K562 (cell line): ENCODE data around the gene PCDHB4. TPM values are rescaled to one million over a fixed set of nuclear protein-coding genes. Genes with fewer than 3 reads are reported as not detected.

Experiments used
- ATAC-seq: fragments of 200-7000 bp; cut with Tn5 transposase; 3 replicates; pipeline ENCODE4 v1.9.1; 2020; ENCODE audit warnings: moderate library complexity
- BruUV-seq: library from RNA; stranded (reverse); fragments of 400-500 nt; replicated peaks from 2 replicates; lab custom pipeline; 2021; lab: Mats Ljungman, UMichigan
- CTCF ChIA-PET: fragments of 300-600 bp; formaldehyde crosslinking; extraction: SDS; loops from one replicate; lab custom pipeline; 2021; ENCODE audit warnings: low intra/inter-chr PET ratio; lab: Yijun Ruan, JAX
- POLR2A ChIA-PET: fragments of 300-600, 350-650 bp; sonication (Branson Sonifier 250); formaldehyde crosslinking; extraction: SDS; loops from one replicate; lab custom pipeline; 2021; ENCODE audit warnings: antibody characterized with exemption, inconsistent platforms; lab: Yijun Ruan, JAX
- DNase-seq, 4 experiments: peaks; one replicate each; pipeline versions ENCODE4 v3.0.0 to v3.0.0-alpha.2; 2011 to 2018; ENCODE audit warnings: low spot score in 3 of 4, mixed read lengths in 3 of 4; ENCODE audit errors: extremely low read depth in 1 of 4
- FAIRE-seq: peaks from 2 replicates; lab custom pipeline; 2011; peaks lifted over from hg19 to GRCh38; lab: Jason Lieb, UNC
- H2AFZ ChIP-seq: 2 replicates; pipeline ENCODE4 v1.6.0; 2011; ENCODE audit warnings: low read depth, low read length, control low read depth, inconsistent platforms
- H3K27ac ChIP-seq: fragments of 200-600 bp; 3 replicates; pipeline ENCODE4 v1.8.0; 2011; ENCODE audit warnings: low read depth, mild to moderate bottlenecking, control low read depth, inconsistent platforms, low read length, moderate library complexity, mixed read lengths; ENCODE audit errors: extremely low read depth
- H3K27me3 ChIP-seq, 2 experiments: fragments of 300-600 bp in 1 of 2; 2 replicates in 1 of 2; 3 replicates in 1 of 2; pipeline versions ENCODE4 v1.6.0 to v1.8.0; 2011; ENCODE audit warnings: inconsistent platforms in 2 of 2, low read length in 2 of 2, mild to moderate bottlenecking in 1 of 2, mixed read lengths in 1 of 2, moderate library complexity in 1 of 2; ENCODE audit not compliant: control insufficient read depth in 2 of 2, insufficient read depth in 2 of 2
- H3K36me3 ChIP-seq: fragments of 300-600 bp; 3 replicates; pipeline ENCODE4 v1.8.0; 2011; ENCODE audit warnings: mild to moderate bottlenecking, low read length, inconsistent platforms; ENCODE audit not compliant: control insufficient read depth, insufficient read depth
- H3K4me1 ChIP-seq, 2 experiments: fragments of 200-600 bp in 1 of 2; replicated peaks in 1 of 2; 2 replicates in 1 of 2; 3 replicates in 1 of 2; pipeline versions ENCODE4 v1.5.1 to v1.8.0; 2011; ENCODE audit warnings: inconsistent platforms in 2 of 2, low read length in 2 of 2, mild to moderate bottlenecking in 1 of 2, mixed read lengths in 1 of 2, moderate library complexity in 1 of 2; ENCODE audit not compliant: control insufficient read depth in 2 of 2, insufficient read depth in 2 of 2
- H3K4me2 ChIP-seq: 2 replicates; pipeline ENCODE4 v1.6.1; 2011; ENCODE audit warnings: low read length, control low read depth, inconsistent platforms, mixed read lengths; ENCODE audit not compliant: insufficient read depth
- H3K4me3 ChIP-seq: fragments of 200-600 bp; sonication (generic), shearing (Covaris generic); 2 replicates; pipeline ENCODE4 v1.5.1; 2016; ENCODE audit warnings: control low read depth, inconsistent platforms
- H3K79me2 ChIP-seq: fragments of 200-600 bp; 3 replicates; pipeline ENCODE4 v1.8.0; 2011; ENCODE audit warnings: low read length, inconsistent platforms; ENCODE audit not compliant: control insufficient read depth, insufficient read depth
- H3K9ac ChIP-seq, 2 experiments: 2 replicates each; pipeline versions ENCODE4 v1.6.0 to v1.6.1; 2011; ENCODE audit warnings: low read depth in 2 of 2, low read length in 2 of 2, control low read depth in 1 of 2, inconsistent platforms in 1 of 2, mild to moderate bottlenecking in 1 of 2, mixed read lengths in 1 of 2; ENCODE audit not compliant: insufficient read depth in 1 of 2
- H3K9me1 ChIP-seq: one replicate; pipeline ENCODE4 v1.6.0; 2011; ENCODE audit warnings: inconsistent platforms, mild to moderate bottlenecking, low read length, moderate library complexity; ENCODE audit not compliant: control insufficient read depth, insufficient read depth
- H3K9me3 ChIP-seq: replicated peaks from 2 replicates; pipeline ENCODE4 v1.5.1; 2011; ENCODE audit warnings: low read depth, low read length, inconsistent platforms; ENCODE audit not compliant: control insufficient read depth, insufficient read depth
- H4K20me1 ChIP-seq: replicated peaks from 2 replicates; pipeline ENCODE4 v1.6.1; 2011; ENCODE audit warnings: low read length, inconsistent platforms, mixed read lengths; ENCODE audit not compliant: control insufficient read depth, insufficient read depth
- CUX1 ChIP-seq: fragments of 200-800 bp; sonication (Bioruptor generic); IDR thresholded peaks from 2 replicates; pipeline ENCODE4 v1.6.1; 2016; ENCODE audit warnings: missing genetic modification characterization, missing compliant biosample characterization
- ETS2 ChIP-seq: IDR thresholded peaks from 2 replicates; pipeline ENCODE4 v1.6.1; 2016; ENCODE audit warnings: borderline replicate concordance, missing genetic modification characterization, mild to moderate bottlenecking, moderate library complexity, missing compliant biosample characterization; ENCODE audit not compliant: poor library complexity, severe bottlenecking
- KLF16 ChIP-seq: IDR thresholded peaks from 2 replicates; pipeline ENCODE4 v1.6.1; 2016; ENCODE audit warnings: antibody characterized with exemption
- ZFP91 ChIP-seq: sonication (generic); formaldehyde crosslinking; IDR thresholded peaks from 2 replicates; pipeline ENCODE4 v1.8.0; 2022; ENCODE audit warnings: mild to moderate bottlenecking, missing genetic modification reagents
- ZNF121 ChIP-seq: sonication (generic); formaldehyde crosslinking; conservative IDR thresholded peaks from 2 replicates; pipeline ENCODE4 v1.8.0; 2022; ENCODE audit warnings: missing genetic modification reagents
- ZNF124 ChIP-seq: sonication (generic); formaldehyde crosslinking; IDR thresholded peaks from 2 replicates; pipeline ENCODE4 v1.8.1; 2022; ENCODE audit warnings: missing genetic modification reagents
- ZNF324 ChIP-seq: fragments of 250-450 bp; sonication (Bioruptor Pico); IDR thresholded peaks from 2 replicates; pipeline ENCODE4 v1.4.0; 2020; ENCODE audit warnings: mild to moderate bottlenecking
- ZNF695 ChIP-seq: fragments of 450-650 bp; formaldehyde crosslinking; IDR thresholded peaks from 2 replicates; pipeline ENCODE4 v1.4.0; 2020; ENCODE audit warnings: mild to moderate bottlenecking, moderate library complexity
- ZNF707 ChIP-seq: fragments of 250-450 bp; sonication (Bioruptor Pico); conservative IDR thresholded peaks from 2 replicates; pipeline ENCODE4 v1.8.0; 2022; ENCODE audit warnings: inconsistent platforms, mild to moderate bottlenecking, moderate library complexity
- ZNF77 ChIP-seq: fragments of 250-450 bp; sonication (Bioruptor Pico); IDR thresholded peaks from 2 replicates; pipeline ENCODE4 v1.5.0; 2020
- WGBS: fragments of 100-300 bp; shearing (Covaris generic); methylation state at CpG from one replicate; pipeline ENCODE4 v1.1.6; 2016; ENCODE audit warnings: low coverage, mixed read lengths; ENCODE audit not compliant: insufficient coverage; ENCODE audit errors: missing lambda C conversion rate; 5-methylcytosine and 5-hydroxymethylcytosine counted together
- in situ Hi-C: fragments of 300-500 bp; cut with MboI; formaldehyde crosslinking; loops from 4 replicates; pipeline ENCODE4 v1.15.0; 2018; ENCODE audit warnings: inconsistent platforms, mixed read lengths
- intact Hi-C: fragments of 100-400 bp; cut with micrococcal nuclease; formaldehyde crosslinking; loops from 2 replicates; pipeline ENCODE4 v1.14.2; 2022
- polyA plus RNA-seq, 8 experiments: library from polyadenylated mRNA; depleted of rRNA in 4 of 8; stranded (reverse) in 5 of 8; unstranded in 3 of 8; fragments of >200 nt; fragmentation: Nextera tagmentation in 2 of 8; fragmentation: Illumina TruSeq in 1 of 8; extraction: Ambion mirVana in 2 of 8; extraction: Trizol in 1 of 8; gene quantifications; 2 replicates each; pipeline versions ENCODE4 v1.2.1 to v1.2.3, GENCODE V29; 2011 to 2014; ENCODE audit warnings: inconsistent platforms in 1 of 8, missing spikeins in 1 of 8
- total RNA-seq, 7 experiments: library from RNA; depleted of rRNA in 6 of 7; stranded (reverse); fragments of >200 nt in 6 of 7; fragmentation: Illumina TruSeq in 2 of 7; extraction: Trizol in 2 of 7; gene quantifications; 2 replicates each; pipeline versions ENCODE4 v1.2.1 to v1.2.3, GENCODE V29; 2011 to 2021; ENCODE audit warnings: low replicate concordance in 1 of 7

PCDHB4 gene
- total and polyA plus RNA-seq, 9 of the 15 experiments (the other 6 are each of a cell fraction or from before 2014, with no cell fraction given) = not detected

GRCh38 chr5:141119250-141119649 lies 2.4 kb upstream of the PCDHB4 start:
- Histone ChIP-seq H3K79me2 (no peaks in the 10 kb centered on the region), H3K9me1 (no peaks in the 10 kb centered on the region), H3K36me3 (no peaks in the 10 kb centered on the region), H3K27me3 (no peaks in the 10 kb centered on the region; a peak in 1 of 5 replicates), H3K4me1 (no peaks in the 10 kb centered on the region), H4K20me1 (no peaks in the 10 kb centered on the region), H3K9me3 (no peaks in the 10 kb centered on the region), H3K4me2 (no peak overlapping the region), H2AFZ (no peak overlapping the region), H3K27ac (no peak overlapping the region), H3K9ac (no peak overlapping the region), H3K4me3 (no peak overlapping the region)
- no TSS peak for BruUV-seq
- ChIA-PET POLR2A (no interaction called here), CTCF (no interaction called here)
- FAIRE-seq = no peak
- in situ Hi-C loops (no loop called here), intact Hi-C loops (no loop called here)
- WGBS = 0% methylated on average over 2 of the region's 2 CpGs
- TF ChIP-seq KLF16 (no peak), ZNF77 (CRISPR knock-in tag) (no peak), ZNF707 (CRISPR knock-in tag) (no peak), CUX1 (no peak), ZFP91 (CRISPR knock-in tag) (no peak), ZNF124 (no peak), ZNF695 (CRISPR knock-in tag) (no peak), ZNF324 (CRISPR knock-in tag) (no peak), ETS2 (no peak), ZNF121 (CRISPR knock-in tag) (no peak)
- no peak for ATAC-seq
- no peak for DNase-seq
